GM18508 (cell line): ENCODE measurements around the gene ACBD4.

Source experiments
- ATAC-seq: cut with Tn5 transposase; IDR thresholded peaks from one replicate; pipeline ENCODE4 v1.9.1; 2021; ENCODE audit warnings: moderate number of reproducible peaks; ENCODE audit not compliant: insufficient read depth, unreplicated experiment

The ACBD4 gene

GRCh38 chr17:45149669-45150664, 14.5 kb downstream of the ACBD4 start:
- no peak for ATAC-seq

- no peak for ATAC-seq
Observed at GRCh38 chr17:45150911-45151809, 15.7 kb downstream of the ACBD4 start.

GRCh38 chr17:45155029-45155428, 19.5 kb downstream of the ACBD4 start:
- ATAC-seq, result no peak

GRCh38 chr17:45155483-45155882, 20.0 kb downstream of the ACBD4 start:
- ATAC-seq, result no peak

DNA sequence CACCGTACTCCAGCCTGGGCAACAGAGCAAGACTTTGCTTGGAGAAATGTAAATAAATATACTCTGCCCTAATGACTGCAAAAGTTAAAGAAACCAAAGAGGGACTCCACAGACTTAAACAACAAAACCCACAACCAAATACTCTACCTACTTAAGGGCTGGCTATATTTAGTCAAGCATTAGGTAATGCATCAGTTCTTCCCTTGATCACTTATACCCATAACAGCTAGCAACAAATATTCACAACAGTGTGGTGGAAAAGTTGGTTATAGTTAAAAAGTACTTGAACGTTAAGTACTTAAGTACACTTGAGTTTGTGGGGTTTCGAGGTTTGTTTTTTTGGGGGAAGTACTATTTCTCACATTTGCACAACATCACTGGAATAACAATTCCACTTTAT, 20.8 kb downstream of the ACBD4 start:
- no peak for ATAC-seq

- ATAC-seq, result no peak
Observed at GRCh38 chr17:45160447-45161287, 25.2 kb downstream of the ACBD4 start.

GRCh38 chr17:45161288-45162024, 26.0 kb downstream of the ACBD4 start, which contains the start of gene HEXIM2:
TSS of gene HEXIM2 (plus strand) at chr17:45161875. CDS start at chr17:45162794, 919 bp downstream.
- peak; percentile 79 for ATAC-seq

- no peak for ATAC-seq
Observed at GRCh38 chr17:45162025-45162687, 26.7 kb downstream of the ACBD4 start.

DNA sequence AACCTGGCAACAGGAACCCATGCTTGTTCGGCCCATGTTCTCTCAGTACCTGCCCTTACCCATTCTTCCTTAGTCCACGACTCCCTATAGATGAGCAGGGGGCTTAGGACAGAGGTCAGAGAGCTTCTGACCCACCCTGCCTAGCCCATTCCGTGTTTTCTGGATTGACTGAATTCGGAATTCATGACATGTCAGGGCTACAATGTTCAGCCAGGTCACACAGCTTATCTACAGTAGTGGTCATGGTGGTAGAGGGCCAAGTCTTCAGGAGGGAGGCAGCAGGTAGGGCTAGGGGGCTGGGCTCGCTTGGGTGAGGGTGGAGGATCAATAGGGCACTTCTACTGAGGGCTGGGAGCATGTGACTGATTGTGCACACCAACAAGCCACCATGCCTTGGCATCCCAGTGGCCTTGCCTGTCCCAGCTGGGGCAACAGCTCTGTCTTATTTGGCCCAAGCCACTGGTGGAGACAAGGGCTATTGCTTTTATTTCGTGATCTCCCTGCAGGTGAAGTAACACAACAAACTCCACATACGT, 29.3 kb downstream of the ACBD4 start:
- no peak for ATAC-seq

DNA sequence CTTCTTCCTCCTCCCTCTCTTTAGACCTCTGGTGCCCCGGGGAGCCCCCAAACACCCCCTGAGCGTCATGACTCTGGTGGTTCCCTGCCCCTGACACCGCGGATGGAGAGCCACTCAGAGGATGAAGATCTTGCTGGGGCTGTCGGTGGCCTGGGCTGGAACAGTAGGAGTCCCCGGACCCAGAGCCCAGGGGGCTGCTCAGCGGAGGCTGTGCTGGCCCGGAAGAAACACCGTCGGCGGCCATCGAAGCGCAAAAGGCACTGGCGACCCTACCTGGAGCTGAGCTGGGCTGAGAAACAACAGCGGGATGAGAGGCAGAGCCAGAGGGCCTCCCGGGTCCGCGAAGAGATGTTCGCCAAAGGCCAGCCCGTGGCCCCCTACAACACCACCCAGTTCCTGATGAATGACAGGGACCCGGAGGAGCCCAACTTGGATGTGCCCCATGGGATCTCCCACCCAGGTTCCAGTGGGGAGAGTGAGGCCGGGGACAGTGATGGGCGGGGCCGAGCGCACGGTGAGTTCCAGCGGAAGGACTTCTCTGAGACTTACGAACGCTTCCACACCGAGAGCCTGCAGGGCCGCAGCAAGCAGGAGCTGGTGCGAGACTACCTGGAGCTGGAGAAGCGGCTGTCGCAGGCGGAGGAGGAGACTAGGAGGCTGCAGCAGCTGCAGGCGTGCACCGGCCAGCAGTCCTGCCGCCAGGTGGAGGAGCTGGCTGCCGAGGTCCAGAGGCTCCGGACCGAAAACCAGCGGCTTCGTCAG, 33.7 kb downstream of the ACBD4 start:
- no peak for ATAC-seq

GRCh38 chr17:45170280-45170930, 34.9 kb downstream of the ACBD4 start:
- no peak for ATAC-seq

GRCh38 chr17:45170931-45171337, 35.4 kb downstream of the ACBD4 start:
- ATAC-seq, result no peak

DNA sequence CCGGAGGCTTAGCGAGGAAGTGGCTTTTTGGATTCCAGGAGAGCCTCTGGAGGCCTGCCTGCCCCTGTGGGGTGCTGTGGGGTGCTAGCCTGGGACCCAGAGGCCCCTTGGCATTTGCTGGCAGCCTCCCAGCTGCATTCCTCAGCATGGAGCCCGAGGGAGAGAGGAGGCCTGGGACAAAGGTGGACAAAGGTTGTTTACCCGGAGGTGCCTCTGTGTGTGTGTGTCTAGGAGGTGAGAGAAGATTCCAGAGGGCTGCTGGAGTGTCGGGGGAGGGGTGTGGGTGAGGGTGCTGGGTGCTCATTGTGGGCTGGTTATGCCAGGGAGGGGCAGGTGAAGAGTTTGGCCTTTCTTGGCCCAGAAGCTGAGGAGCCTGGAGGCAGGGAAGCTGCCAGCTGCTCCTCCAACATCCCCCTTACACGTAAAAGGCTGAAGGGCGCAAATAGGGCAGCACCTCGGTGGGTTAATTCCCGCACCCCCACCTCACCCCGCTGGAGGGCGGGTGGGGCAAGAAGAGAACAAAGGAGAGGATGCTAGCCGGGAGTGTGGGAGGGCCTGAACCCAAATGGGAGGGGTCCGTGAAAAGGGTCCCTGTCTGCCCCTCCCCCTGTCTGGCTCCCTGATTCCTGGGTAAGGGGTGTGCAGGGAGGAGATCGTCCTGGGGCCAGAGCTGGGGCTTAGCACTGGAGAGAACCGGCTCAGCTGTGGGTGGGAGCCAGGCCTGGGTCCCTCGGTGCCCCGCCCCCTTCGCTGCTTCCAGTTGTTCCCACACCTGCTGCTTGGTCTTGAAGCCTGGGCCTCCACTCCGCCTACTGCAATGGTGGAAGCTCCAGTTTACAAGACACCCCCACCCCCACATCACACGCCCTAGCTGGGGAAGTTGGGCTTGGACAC, 36.1 kb downstream of the ACBD4 start:
- no peak for ATAC-seq

DNA sequence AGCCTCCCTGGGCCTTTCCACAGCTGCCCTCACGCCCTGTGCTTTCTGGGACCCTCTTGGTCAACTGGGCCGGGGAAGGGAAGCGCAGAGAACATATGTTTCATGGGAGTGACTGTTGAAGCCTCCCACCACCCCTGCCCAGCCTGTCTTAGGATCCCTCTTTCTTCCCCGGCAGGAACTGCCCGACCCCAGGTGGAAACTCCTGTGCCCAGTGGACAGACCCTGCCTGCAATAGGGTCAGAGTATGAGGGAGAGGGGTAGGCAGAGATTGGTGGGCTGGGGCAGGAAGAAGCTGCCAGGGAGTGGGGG, 36.7 kb downstream of the ACBD4 start:
- no peak for ATAC-seq

DNA sequence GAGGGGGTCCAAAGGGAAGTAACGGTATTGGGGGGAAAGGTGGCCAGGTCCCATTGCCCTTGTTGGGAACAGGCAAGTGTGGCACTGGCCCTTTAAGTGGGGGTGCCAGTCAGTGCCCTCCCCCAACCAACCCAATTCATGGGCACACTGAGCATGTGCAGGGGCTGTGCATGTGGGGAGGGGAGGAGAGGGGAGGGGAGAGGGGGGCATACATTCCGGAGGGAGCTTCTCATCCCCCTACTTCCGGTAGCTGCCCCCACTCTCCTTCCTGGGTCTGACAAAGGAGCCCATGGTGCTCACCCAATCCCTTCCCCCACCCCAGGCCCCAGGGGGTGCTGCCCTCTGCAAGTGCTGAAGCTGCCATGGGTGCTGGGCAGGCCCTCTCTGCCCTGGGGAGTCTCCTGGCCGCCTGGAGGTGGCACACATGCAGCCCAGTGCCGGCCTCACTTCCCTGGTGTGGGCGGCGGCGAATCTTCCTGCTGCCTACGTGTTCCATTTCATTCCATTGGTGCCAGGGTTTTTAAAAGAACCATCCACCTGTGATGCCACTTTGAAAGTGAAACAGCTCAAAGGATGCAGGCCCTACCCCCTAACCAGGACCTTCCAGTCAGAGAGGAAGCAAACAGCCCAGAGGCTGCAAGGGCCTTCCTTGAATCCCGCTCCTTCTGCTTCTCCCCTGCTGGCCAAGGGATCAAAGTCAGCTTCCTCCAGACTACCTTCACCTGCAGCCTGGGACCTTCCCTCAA, 37.2 kb downstream of the ACBD4 start:
- ATAC-seq, result no peak

DNA sequence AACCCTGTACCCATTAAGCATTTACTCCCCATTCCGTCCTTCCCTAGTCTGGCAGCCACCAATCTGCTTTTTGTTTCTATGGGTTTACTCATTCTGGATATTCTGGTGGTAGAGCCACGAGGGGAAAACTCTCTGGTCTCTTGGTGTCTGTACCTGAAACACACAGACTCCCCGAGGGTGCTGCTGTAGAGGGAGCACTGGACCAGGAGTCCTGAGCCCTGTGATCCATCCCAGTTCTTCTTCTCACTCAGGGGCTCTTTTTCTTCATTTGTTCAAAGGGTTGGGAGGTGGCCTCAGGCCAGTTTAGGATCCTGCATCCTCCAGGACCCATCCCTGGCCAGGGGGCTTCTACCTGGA, 40.2 kb downstream of the ACBD4 start:
- no peak for ATAC-seq
